CD4-positive, alpha-beta T cell (primary cell): Measurements from ENCODE around the gene PCDH9. TPM values are rescaled to one million over a fixed set of nuclear protein-coding genes. Genes with fewer than 3 reads are reported as not detected.

Source experiments
- ATAC-seq: fragments of 200-7000 bp; cut with Tn5 transposase; one replicate; pipeline ENCODE4 v1.10.0; 2022; ENCODE audit warnings: mild to moderate bottlenecking; ENCODE audit not compliant: poor library complexity
- CTCF ChIA-PET: fragments of 350-600 bp; sonication (Branson Sonifier 250); formaldehyde crosslinking; loops from one replicate; lab custom pipeline; 2021; ENCODE audit warnings: antibody characterized with exemption, inconsistent platforms; lab: Charles Lee
- POLR2A ChIA-PET: fragments of 350-600 bp; sonication (Branson Sonifier 250); formaldehyde crosslinking; loops from one replicate; lab custom pipeline; 2021; ENCODE audit warnings: antibody characterized with exemption, inconsistent platforms; lab: Charles Lee
- DNase-seq, 14 experiments: peaks; one replicate each; pipeline ENCODE4 v3.0.0-alpha.2; 2013 to 2020; ENCODE audit warnings: mixed read lengths in 2 of 14
- H3K27ac ChIP-seq, 2 donors: one replicate each; pipeline versions ENCODE4 v1.5.1 to v1.7.0; 2013; ENCODE audit warnings: low read length in 2 of 2, low read depth in 1 of 2, mild to moderate bottlenecking in 1 of 2
- H3K27me3 ChIP-seq, 2 experiments: 1 replicate in 1 of 2; 2 replicates in 1 of 2; pipeline versions ENCODE4 v1.6.1 to v1.7.0; 2013; ENCODE audit warnings: low read length in 2 of 2, control low read depth in 1 of 2, mild to moderate bottlenecking in 1 of 2, moderate library complexity in 1 of 2; ENCODE audit not compliant: insufficient read depth in 2 of 2, control insufficient read depth in 1 of 2
- H3K36me3 ChIP-seq: one replicate; pipeline ENCODE4 v1.6.1; 2013; ENCODE audit warnings: low read length, control low read depth; ENCODE audit not compliant: insufficient read depth
- H3K4me1 ChIP-seq: one replicate; pipeline ENCODE4 v1.6.1; 2013; ENCODE audit warnings: low read length, control low read depth; ENCODE audit not compliant: insufficient read depth
- H3K4me3 ChIP-seq: one replicate; pipeline ENCODE4 v1.5.1; 2013; ENCODE audit warnings: mild to moderate bottlenecking, low read length, moderate library complexity
- H3K9me3 ChIP-seq, 2 experiments: 1 replicate in 1 of 2; 2 replicates in 1 of 2; pipeline versions ENCODE4 v1.6.1 to v1.7.0; 2013; ENCODE audit warnings: low read length in 2 of 2, mild to moderate bottlenecking in 2 of 2, control low read depth in 1 of 2, moderate library complexity in 1 of 2; ENCODE audit not compliant: control insufficient read depth in 1 of 2, insufficient read depth in 1 of 2
- H3K27ac Mint-ChIP-seq: one replicate; pipeline ENCODE4 v1.8.0; 2020; ENCODE audit warnings: mixed read lengths
- H3K27me3 Mint-ChIP-seq: one replicate; pipeline ENCODE4 v1.8.0; 2021; ENCODE audit warnings: mixed read lengths
- H3K36me3 Mint-ChIP-seq: one replicate; pipeline ENCODE4 v1.8.0; 2021; ENCODE audit warnings: low read depth, mixed read lengths
- H3K4me1 Mint-ChIP-seq: one replicate; pipeline ENCODE4 v1.8.0; 2021; ENCODE audit warnings: low read depth, mixed read lengths
- H3K4me3 Mint-ChIP-seq: one replicate; pipeline ENCODE4 v1.8.0; 2020; ENCODE audit warnings: mild to moderate bottlenecking, mixed read lengths
- H3K9me3 Mint-ChIP-seq: one replicate; pipeline ENCODE4 v1.8.0; 2020; ENCODE audit warnings: mixed read lengths
- CTCF ChIP-seq: fragments of 200-600 bp; IDR thresholded peaks from one replicate; pipeline ENCODE4 v1.8.0; 2022; ENCODE audit warnings: antibody characterized with exemption, mild to moderate bottlenecking
- intact Hi-C, 2 experiments: fragments of 100-400 bp; cut with DNase I in 1 of 2; cut with micrococcal nuclease in 1 of 2; formaldehyde crosslinking; loops; one replicate each; pipeline versions ENCODE4 v1.15.1 to v1.9.0; 2023 to 2025; cut with DNase I, micrococcal nuclease
- total RNA-seq, 174 experiments: library from RNA in 2 of 174; stranded (reverse) in 2 of 174; gene quantifications; one replicate each; pipeline ENCODE4 v1.2.3 and lab custom pipeline; 2021 to 2026

PCDH9 gene
- total RNA-seq, 2 experiments from 2014 or later, result 0.08 to 0.19 TPM

- intact Hi-C loops, result no loop called here
- H3K4me3 ChIP-seq, result no peak overlapping the region
- Mint-ChIP-seq H3K27me3 (no peaks in the 10 kb centered on the region), H3K36me3 (no peaks in the 10 kb centered on the region), H3K4me1 (peaks cover 6% of the 10 kb centered on the region), H3K27ac (no peak overlapping the region), H3K4me3 (no peak overlapping the region), H3K9me3 (no peaks in the 10 kb centered on the region)
- H3K36me3 ChIP-seq, result no peaks in the 10 kb centered on the region
- ChIA-PET POLR2A (no interaction called here), CTCF (no interaction called here)
- no peaks in the 10 kb centered on the region for H3K27me3 ChIP-seq
- ATAC-seq (no peak), DNase-seq (no peak)
- H3K4me1 ChIP-seq, result no peaks in the 10 kb centered on the region
- H3K27ac ChIP-seq, result no peak overlapping the region
- no peak for TF ChIP-seq CTCF
- H3K9me3 ChIP-seq, result no peaks in the 10 kb centered on the region
These were observed 104.5 kb downstream of the PCDH9 start for GRCh38 chr13:67125681-67126080.

- no peaks in the 10 kb centered on the region for H3K9me3 ChIP-seq
- no peaks in the 10 kb centered on the region for H3K27me3 Mint-ChIP-seq
- H3K36me3 ChIP-seq, result no peaks in the 10 kb centered on the region
- CTCF ChIA-PET, result no interaction called here
- no peak overlapping the region for H3K27ac Mint-ChIP-seq
- no peaks in the 10 kb centered on the region for H3K36me3 Mint-ChIP-seq
- DNase-seq, result peak in 1 of 14 experiments; percentile 2
- no peak for ATAC-seq
- POLR2A ChIA-PET, result no interaction called here
- no peak overlapping the region for H3K4me3 Mint-ChIP-seq
- no peaks in the 10 kb centered on the region for H3K27me3 ChIP-seq
- H3K4me1 Mint-ChIP-seq, result peaks cover 6% of the 10 kb centered on the region
- no peaks in the 10 kb centered on the region for H3K4me1 ChIP-seq
- intact Hi-C loops, result no loop called here
- no peak overlapping the region for H3K27ac ChIP-seq
- H3K9me3 Mint-ChIP-seq, result no peaks in the 10 kb centered on the region
- H3K4me3 ChIP-seq, result no peak overlapping the region
- TF ChIP-seq CTCF, result no peak
These were observed 107.0 kb downstream of the PCDH9 start for GRCh38 chr13:67123165-67123564.

- POLR2A ChIA-PET, result no interaction called here
- TF ChIP-seq CTCF, result no peak
- H3K27me3 Mint-ChIP-seq, result no peaks in the 10 kb centered on the region
- no peak overlapping the region for H3K27ac Mint-ChIP-seq
- no peaks in the 10 kb centered on the region for H3K27me3 ChIP-seq
- H3K4me1 ChIP-seq, result no peaks in the 10 kb centered on the region
- no peak overlapping the region for H3K4me3 Mint-ChIP-seq
- H3K27ac ChIP-seq, result no peak overlapping the region
- no peaks in the 10 kb centered on the region for H3K36me3 Mint-ChIP-seq
- no peak for DNase-seq
- no peak for ATAC-seq
- H3K36me3 ChIP-seq, result no peaks in the 10 kb centered on the region
- CTCF ChIA-PET, result no interaction called here
- intact Hi-C loops, result no loop called here
- no peaks in the 10 kb centered on the region for H3K9me3 Mint-ChIP-seq
- H3K4me1 Mint-ChIP-seq, result peaks cover 6% of the 10 kb centered on the region
- no peak overlapping the region for H3K4me3 ChIP-seq
- no peaks in the 10 kb centered on the region for H3K9me3 ChIP-seq
These were observed 107.9 kb downstream of the PCDH9 start for GRCh38 chr13:67122251-67122650.
